Measurements from ENCODE around the gene CXCR6.

DNA sequence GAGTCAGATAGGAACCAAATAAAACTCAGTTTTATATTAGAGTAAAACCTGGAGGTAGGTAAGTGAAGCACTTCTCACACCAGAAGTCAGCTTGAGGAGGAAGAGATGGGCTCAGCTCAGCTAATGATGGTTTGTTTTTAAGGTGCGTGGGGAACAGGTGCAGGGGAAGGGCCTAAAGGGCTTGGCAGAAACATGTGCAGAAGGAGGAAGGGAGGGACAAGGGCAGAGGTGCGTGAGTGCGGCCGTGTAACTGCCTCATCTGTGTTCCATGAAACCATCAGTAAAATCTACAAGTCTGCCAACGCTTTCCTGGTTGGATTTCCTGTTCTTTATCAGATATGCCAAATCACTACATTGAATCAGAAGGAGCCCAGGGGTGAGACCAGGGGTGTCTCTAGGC, 32.4 kb downstream of the CXCR6 start:
- TF ChIP-seq NRF1 (IDR thresholded peaks at IDR 0.05; ENCODE audit: low read depth, low read length) (no peak), EZH2 (IDR thresholded peaks at IDR 0.05; ENCODE audit: low read depth, low read length, severe bottlenecking) (no peak), POLR2A (IDR thresholded peaks at IDR 0.05; ENCODE audit: control extremely low read depth in 1 of 2, low read depth in 2 of 2, low read length in 2 of 2) (no peak), RFX5 (IDR thresholded peaks at IDR 0.05; ENCODE audit: borderline replicate concordance, low read depth, low read length) (no peak), EGR1 (IDR thresholded peaks at IDR 0.05; ENCODE audit: borderline replicate concordance, low read depth, low read length) (no peak)
- TF ChIP-seq, protein P1, sequence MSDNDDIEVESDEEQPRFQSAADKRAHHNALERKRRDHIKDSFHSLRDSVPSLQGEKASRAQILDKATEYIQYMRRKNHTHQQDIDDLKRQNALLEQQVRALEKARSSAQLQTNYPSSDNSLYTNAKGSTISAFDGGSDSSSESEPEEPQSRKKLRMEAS (IDR thresholded peaks at IDR 0.05): no peak
